Hippocampal formation (tissue), 2 donors: ENCODE data around the gene PHKA2.
"Not testable (repeated sequence)": the region's sequence is repeated elsewhere in the genome, so short reads cannot be mapped to it uniquely, and the experiment has no call there.

ENCODE experiments used
- DNase-seq, 2 donors: peaks; one replicate each; lab custom pipeline; 2025; lab: John Stamatoyannopoulos, UW

Gene PHKA2

GRCh38 chrX:18864390-18864920 is 119.5 kb downstream of the PHKA2 start:
- DNase-seq, result no peak

- DNase-seq, result no peak
Measured at GRCh38 chrX:18861511-18861910, 122.4 kb downstream of the PHKA2 start.

- no peak for DNase-seq
Measured at GRCh38 chrX:18856645-18856997, 127.3 kb downstream of the PHKA2 start.

- DNase-seq, result no peak
Measured at GRCh38 chrX:18855919-18856644, 127.8 kb downstream of the PHKA2 start.

GRCh38 chrX:18847901-18848300 is 136.0 kb downstream of the PHKA2 start:
- DNase-seq, result not testable (repeated sequence)
